HG02642 (cell line): Measurements from ENCODE around the gene AUTS2.

Source experiments
- ATAC-seq: cut with Tn5 transposase; IDR thresholded peaks from one replicate; pipeline ENCODE4 v1.9.1; 2021; ENCODE audit warnings: mild to moderate bottlenecking; ENCODE audit not compliant: unreplicated experiment, poor library complexity

The AUTS2 gene

GRCh38 chr7:69868921-69869320 lies 270.6 kb downstream of the AUTS2 start:
- no peak for ATAC-seq

GRCh38 chr7:69871213-69871885 lies 273.1 kb downstream of the AUTS2 start:
- ATAC-seq, result no peak

- no peak for ATAC-seq
These were observed 273.8 kb downstream of the AUTS2 start for GRCh38 chr7:69871886-69872569.

GRCh38 chr7:69873512-69873911 lies 275.2 kb downstream of the AUTS2 start:
- ATAC-seq, result no peak

- no peak for ATAC-seq
These were observed 279.7 kb downstream of the AUTS2 start for GRCh38 chr7:69878015-69878414.

GRCh38 chr7:69878591-69878990 lies 280.3 kb downstream of the AUTS2 start:
- ATAC-seq, result no peak

- ATAC-seq, result no peak
These were observed 281.7 kb downstream of the AUTS2 start for GRCh38 chr7:69879989-69880388.

- no peak for ATAC-seq
These were observed 282.6 kb downstream of the AUTS2 start for GRCh38 chr7:69880840-69881239.

GRCh38 chr7:69882269-69882668 lies 284.0 kb downstream of the AUTS2 start:
- no peak for ATAC-seq

- ATAC-seq, result no peak
These were observed 285.2 kb downstream of the AUTS2 start for GRCh38 chr7:69883399-69883891.

- no peak for ATAC-seq
These were observed 287.2 kb downstream of the AUTS2 start for GRCh38 chr7:69885431-69885830.

GRCh38 chr7:69889338-69889975 lies 291.2 kb downstream of the AUTS2 start:
- peak; percentile 58 for ATAC-seq

GRCh38 chr7:69889976-69890351 lies 291.7 kb downstream of the AUTS2 start:
- ATAC-seq, result no peak

GRCh38 chr7:69892790-69893189 lies 294.5 kb downstream of the AUTS2 start:
- no peak for ATAC-seq

- no peak for ATAC-seq
These were observed 295.6 kb downstream of the AUTS2 start for GRCh38 chr7:69893906-69894305.

GRCh38 chr7:69895446-69895845 lies 297.2 kb downstream of the AUTS2 start:
- ATAC-seq, result no peak

- ATAC-seq, result no peak
These were observed 297.8 kb downstream of the AUTS2 start for GRCh38 chr7:69896121-69896520.

- peak; percentile 84 for ATAC-seq
These were observed 299.9 kb downstream of the AUTS2 start for GRCh38 chr7:69898189-69898588.

GRCh38 chr7:69903410-69903809 lies 305.1 kb downstream of the AUTS2 start:
- no peak for ATAC-seq

GRCh38 chr7:69906283-69906995 lies 308.2 kb downstream of the AUTS2 start:
- ATAC-seq, result peak; percentile 97

- no peak for ATAC-seq
These were observed 309.4 kb downstream of the AUTS2 start for GRCh38 chr7:69907720-69908119.
